Islet precursor cell (in vitro differentiated cells): ENCODE data around the gene EMILIN1.

ENCODE experiments used
- DNase-seq: peaks from one replicate; pipeline ENCODE4 v3.0.0-alpha.2; 2018

EMILIN1 gene

DNA sequence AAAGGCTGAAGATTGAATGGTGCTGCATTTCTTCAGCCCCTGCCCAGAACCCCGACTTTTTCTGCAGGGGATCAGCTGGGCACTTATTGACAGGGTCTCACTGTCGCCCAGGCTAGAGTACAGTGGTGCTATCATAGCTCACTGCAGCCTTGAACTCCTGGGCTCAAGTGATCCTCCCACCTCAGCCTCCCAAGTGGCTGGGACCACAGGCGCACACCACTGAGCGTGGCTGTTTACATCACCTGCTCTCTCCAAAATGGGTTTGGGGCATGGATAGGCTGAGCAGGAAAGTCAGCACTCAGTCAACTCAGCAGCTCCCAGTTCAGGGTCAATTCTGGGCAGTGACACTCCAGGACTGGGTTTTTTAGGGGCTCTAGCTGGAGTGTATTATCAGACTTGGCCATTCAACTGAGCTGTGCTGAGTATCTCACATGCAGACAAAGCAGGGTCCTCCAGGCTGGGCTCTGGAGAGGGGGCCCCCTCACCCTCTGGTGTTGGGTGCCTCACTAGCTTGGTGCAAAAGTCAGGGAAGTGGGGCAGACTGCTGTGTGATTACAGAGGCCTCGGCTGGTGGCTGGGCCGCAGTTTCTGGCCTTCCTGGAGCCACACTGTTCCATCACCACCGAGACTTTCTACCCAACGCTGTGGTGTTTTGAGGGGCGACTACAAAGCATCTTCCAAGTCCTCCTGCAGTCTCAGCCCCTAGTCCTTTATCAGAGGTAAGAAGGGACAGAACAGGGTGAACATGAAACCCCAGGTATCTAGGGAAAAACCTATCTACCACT lies 49.7 kb downstream of the EMILIN1 start:
- DNase-seq = no peak

DNA sequence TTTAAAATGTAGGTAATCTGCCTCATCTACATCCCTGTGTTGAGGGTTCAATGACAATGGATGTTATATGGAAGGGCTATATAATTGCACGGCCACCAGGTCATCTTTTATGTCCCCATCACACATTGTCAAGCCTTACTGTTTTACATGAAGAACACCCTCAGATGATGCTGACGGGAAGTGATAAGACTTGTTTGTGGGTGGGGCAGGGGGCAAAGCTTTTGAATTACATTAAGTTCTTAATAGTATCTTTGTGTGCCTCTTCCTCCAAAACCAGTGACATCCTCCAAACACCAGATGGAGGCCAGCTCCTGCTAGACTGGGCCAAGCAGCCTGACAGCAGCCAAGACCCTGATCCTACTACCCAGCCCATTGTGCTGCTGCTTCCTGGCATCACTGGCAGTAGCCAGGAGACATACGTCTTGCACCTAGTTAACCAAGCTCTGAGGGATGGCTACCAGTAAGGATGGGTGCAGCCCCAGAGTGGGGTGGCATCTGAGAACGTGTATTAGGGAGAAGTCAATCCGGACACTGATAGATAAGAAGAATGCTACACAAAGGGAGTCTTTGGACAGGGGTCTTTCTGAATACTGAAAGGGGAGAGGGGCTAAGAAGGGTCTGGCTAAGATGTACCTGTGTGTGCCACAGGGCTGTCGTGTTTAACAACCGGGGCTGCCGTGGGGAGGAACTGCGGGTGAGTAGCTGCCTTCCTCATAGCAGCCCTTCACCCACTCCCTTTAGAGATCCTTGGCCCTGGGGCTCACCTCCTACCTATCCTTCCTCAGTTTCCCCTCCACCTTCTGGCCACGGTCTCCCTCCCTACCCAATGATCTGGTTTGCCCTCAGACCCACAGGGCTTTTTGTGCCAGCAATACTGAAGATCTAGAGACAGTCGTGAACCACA lies 50.5 kb downstream of the EMILIN1 start:
- DNase-seq = no peak

DNA sequence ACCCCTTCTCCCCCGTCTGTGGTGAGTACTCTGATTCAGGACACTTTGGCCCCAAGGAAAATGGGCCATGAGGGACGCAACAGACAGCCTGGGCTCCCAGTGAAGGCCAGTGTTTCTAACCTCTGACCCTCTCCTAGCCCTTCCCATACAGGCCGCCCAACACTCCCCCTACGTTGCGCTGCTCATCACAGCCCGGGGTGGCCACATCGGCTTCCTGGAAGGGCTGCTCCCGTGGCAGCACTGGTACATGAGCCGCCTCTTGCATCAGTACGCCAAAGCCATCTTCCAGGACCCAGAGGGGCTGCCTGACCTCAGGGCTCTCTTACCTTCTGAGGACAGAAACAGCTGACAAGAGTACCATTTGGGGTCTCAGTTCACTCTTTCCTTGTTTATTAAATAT lies 52.0 kb downstream of the EMILIN1 start:
- DNase-seq = no peak

DNA sequence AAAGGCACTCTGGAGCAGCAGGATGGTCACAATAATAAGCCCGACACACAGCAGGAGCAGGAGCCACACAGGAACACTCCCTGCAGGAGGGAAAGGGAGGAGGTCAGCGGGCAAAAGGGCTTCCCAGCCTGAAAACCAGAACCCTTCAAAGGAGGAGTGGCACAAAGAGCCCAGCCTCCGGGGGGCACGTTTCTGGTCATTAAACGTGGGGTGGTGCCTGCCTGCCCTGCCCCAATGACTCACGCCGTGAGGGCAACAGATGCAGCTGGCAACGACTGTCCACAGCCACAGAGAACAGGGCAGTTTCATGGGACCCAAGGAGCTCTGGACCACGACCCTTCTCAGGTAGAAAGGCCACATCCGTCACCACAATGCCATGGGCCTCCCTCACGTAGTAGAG lies 53.0 kb downstream of the EMILIN1 start:
- DNase-seq = no peak

DNA sequence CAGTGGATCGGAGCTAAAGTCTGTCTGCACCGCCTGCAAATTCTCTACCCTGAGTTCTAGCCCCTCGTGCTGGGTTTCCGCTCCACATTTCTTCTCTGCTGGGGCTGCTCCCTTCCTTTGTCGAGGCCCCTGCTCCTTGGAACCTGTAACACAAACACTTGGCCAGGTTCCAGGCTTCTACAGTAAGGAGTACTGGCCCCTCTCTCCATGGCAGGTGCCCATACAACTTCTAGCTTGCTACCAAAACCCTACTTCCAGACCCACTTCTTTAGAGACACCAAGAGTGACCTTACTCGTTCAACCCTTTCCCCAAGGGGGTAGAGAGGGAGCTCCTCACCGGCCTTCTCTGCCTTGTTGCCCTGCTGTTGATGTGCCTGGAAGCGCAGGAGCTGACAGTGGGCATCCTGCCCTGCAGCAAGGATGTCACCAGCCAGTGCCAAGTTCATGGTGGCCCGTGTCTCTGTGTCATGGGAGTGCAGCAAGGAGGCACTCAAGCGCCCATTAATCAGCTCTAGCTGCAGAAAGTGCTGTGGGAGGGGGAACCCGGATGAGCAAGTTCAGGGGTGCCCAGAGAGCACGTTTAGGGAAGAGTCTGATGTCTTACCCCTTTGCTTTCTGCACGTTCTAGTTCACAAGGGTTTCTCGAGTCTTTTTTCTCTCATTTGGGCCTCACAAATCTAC lies 54.9 kb downstream of the EMILIN1 start:
- peak; percentile 41 for DNase-seq

DNA sequence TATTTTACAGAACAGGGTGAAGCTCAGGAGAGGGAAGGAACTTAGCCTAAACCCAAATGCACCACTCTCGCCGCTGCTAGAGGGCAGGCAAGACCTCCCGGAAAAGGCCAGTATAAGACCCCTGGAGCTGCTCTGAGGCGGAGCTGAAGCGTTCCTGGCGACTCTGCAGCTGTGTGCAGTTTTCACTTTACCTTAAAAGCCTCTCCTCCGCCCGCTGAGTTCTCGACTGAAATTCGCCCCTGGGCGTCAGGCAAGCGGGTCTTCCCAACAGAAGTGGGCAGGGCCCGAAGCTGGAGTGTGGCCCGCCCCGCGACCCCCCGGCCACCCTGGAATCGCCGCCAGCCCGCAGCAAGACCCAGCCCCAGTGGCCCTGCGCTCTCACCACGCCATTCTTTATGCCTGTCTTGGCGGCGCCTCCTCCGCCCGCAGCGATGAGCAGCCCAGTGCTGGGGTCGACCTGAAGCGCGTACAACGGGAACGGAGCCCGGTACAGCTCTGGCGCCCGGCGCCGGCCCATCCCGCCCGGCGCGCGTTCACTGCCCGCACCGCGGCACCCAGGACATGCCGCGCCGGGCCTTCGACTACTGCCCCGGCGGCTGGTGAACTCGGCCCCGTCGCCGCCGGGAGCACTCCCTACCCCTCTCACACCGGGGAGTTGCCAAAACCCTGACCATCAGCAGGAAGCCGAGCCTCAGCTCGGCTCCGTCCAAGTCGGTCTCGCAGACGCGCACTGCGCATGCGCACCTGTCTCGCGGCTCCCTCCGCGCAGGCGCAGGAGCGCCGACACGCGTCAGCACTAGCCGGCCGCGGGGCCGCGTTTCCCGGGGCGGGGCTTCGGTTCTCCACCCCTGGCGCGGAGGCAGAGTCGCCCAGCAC lies 55.7 kb downstream of the EMILIN1 start, which contains the start of gene PREB:
Gene PREB (minus strand): TSS at position 732 of the 876 bp plus-strand sequence. CDS start 215 bp downstream, at position 517.
- peak; percentile 97 for DNase-seq

DNA sequence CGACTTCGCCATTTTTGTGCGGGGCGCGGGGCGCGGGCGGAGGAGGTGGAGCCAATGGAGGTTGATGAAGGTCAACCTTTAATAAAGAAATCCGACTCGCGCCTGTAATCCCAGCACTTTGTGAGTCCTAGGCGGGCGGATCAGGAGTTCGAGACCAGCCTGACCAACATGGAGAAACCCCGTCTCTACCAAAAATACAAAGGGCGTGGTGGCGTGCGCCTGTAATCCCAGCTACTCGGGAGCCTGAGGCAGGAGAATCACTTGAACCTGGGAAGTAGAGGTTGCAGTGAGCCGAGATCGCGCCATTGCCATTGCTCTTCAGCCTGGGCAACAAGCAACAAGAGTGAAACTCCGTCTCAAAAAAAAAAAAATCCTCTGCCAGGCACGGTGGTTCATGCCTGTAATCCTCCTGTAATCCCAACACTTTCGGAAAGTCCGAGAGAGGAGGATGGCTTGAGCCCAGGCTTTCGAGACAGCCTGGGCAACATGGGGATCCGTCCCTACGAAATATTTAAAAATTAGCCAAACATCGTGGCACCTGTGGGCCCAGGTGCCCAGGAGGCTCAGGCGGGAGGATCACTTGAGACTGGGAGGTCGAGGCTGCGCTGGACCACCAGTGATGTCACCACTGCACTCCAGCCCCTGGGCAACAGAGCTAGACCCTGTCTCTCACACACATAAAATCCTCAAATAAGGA lies 56.5 kb downstream of the EMILIN1 start:
- no peak for DNase-seq

DNA sequence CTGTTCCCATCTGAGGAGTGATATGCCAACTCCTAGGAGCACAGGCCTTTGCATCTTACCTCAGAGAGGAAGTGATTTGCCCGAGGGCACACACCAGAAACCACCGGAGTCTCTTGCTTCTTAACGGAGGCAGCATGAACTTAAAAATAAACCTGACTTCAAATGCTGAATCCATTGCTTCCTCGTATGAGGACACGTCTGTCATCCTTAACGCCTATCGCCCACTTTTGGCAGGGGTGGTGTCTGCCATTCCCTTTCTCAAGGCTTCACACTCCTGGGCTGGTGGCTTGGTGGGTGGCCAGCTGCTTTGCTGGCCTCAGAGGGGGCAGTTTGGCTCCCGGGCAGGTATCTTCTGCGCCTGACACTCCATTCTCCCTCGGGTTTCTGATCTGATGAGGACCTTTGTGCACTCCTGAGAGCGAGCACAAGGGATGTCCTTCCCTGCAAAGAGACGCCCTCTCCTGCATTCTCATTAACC lies 57.1 kb downstream of the EMILIN1 start:
- DNase-seq = no peak
